Activated T-cell treated with anti-CD3 and anti-CD28 coated beads, Interleukin-2, amount 50 U/mL, for 24 hours (primary cell): Measurements from ENCODE around the gene CSTF2T.

Experiments
- DNase-seq: peaks from one replicate; pipeline ENCODE4 v3.0.0-alpha.2; 2020
- H3K27ac Mint-ChIP-seq: 2 replicates; pipeline ENCODE4 v1.8.0; 2020; ENCODE audit warnings: mild to moderate bottlenecking, mixed read lengths
- H3K27me3 Mint-ChIP-seq: 2 replicates; pipeline ENCODE4 v1.8.0; 2020; ENCODE audit warnings: mixed read lengths
- H3K36me3 Mint-ChIP-seq: 2 replicates; pipeline ENCODE4 v1.8.0; 2020; ENCODE audit warnings: low read depth, mixed read lengths
- H3K4me1 Mint-ChIP-seq: 2 replicates; pipeline ENCODE4 v1.8.0; 2020; ENCODE audit warnings: low read depth, mixed read lengths
- H3K4me3 Mint-ChIP-seq: 2 replicates; pipeline ENCODE4 v1.8.0; 2020; ENCODE audit warnings: mild to moderate bottlenecking, moderate library complexity, mixed read lengths
- H3K9me3 Mint-ChIP-seq: 2 replicates; pipeline ENCODE4 v1.8.0; 2020; ENCODE audit warnings: mixed read lengths

Gene CSTF2T

DNA sequence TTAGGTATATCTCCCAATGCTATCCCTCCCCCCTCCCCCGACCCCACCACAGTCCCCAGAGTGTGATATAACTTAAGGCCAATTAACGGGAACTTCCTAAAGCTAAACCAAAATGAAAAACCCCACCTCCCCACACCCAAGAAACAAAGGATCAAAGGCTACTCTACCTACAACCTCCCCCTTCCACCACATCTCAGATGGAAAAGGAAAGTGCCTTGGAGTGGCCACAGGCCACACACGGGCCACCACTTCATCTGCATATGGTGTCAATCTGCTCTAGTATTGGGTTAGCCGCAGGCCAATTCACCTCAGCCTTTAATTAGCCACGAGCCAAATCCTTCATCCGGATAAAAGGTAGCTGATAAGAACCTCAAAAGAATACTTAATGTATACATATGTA lies 19.6 kb downstream of the CSTF2T start:
- no peaks in the 10 kb centered on the region for H3K36me3 Mint-ChIP-seq
- H3K27me3 Mint-ChIP-seq, result peaks cover 53% of the 10 kb centered on the region
- H3K4me3 Mint-ChIP-seq, result no peak overlapping the region
- no peak overlapping the region for H3K27ac Mint-ChIP-seq
- H3K4me1 Mint-ChIP-seq, result no peaks in the 10 kb centered on the region
- no peaks in the 10 kb centered on the region for H3K9me3 Mint-ChIP-seq
- DNase-seq, result no peak

DNA sequence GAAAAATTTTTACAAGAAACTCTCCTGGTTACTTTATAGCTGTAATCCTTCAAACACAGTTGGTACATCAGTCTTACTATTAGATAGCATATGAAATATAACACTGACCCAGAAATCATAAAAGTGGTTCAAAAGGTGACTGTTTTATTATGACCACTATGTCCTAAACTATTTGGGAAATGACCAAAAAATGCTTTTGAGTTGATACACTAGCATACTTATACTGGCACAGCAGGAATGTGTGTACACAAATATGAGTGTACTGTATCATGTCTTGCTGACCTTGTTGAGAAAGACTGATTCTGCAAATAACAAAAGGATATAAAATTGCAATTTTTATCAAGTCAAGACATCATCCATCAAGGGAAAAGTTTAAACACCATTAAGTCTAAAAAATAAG lies 24.3 kb downstream of the CSTF2T start:
- DNase-seq, result no peak
- no peaks in the 10 kb centered on the region for H3K36me3 Mint-ChIP-seq
- no peak overlapping the region for H3K4me3 Mint-ChIP-seq
- no peaks in the 10 kb centered on the region for H3K9me3 Mint-ChIP-seq
- H3K27ac Mint-ChIP-seq, result no peak overlapping the region
- H3K4me1 Mint-ChIP-seq, result no peaks in the 10 kb centered on the region
- H3K27me3 Mint-ChIP-seq, result peaks cover 39% of the 10 kb centered on the region

DNA sequence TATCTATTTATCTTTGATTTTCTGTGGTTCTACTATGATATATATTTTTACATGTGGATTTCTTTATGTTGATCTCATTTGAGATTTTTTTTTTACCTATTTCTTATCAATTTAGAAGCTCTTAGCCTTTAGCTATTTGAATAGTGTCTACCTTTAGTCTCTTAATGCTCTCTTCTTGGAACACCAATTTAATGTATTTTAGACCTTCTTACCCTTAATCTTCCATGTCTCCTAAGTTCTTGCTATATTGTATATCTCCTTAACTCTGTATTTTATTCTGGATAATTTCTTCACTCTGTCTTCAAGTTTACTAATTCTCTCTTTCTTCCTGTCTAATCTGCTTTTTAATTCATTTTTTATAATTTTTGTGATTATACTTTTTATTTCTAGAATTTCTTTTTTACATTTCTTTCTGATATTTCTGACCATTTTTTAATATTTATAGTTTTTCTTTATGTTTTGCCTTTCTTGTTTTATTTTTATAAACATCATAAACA lies 27.3 kb downstream of the CSTF2T start:
- H3K4me1 Mint-ChIP-seq, result no peaks in the 10 kb centered on the region
- no peak for DNase-seq
- H3K4me3 Mint-ChIP-seq, result no peak overlapping the region

DNA sequence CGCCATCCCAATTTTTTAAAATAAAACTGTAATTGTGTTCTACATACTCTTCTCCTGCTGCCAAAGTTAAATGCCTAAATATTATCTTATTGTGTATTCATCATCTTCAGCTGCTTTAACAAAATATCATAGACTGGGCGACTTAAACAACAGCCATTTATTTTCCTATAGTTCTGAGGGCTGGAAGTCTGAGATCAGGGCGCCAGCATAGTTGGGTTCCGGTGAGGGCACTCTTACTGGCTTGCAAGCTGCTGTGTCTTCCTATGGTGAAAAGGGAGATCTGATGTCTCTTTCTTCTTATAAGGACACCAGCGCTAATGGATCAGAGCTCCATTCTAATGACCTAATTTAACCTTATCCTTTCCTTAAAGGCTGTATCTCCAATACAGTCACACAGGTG lies 30.4 kb downstream of the CSTF2T start:
- no peaks in the 10 kb centered on the region for H3K36me3 Mint-ChIP-seq
- no peak overlapping the region for H3K4me3 Mint-ChIP-seq
- DNase-seq, result no peak
- no peaks in the 10 kb centered on the region for H3K4me1 Mint-ChIP-seq
- peaks cover 6% of the 10 kb centered on the region for H3K27me3 Mint-ChIP-seq
- H3K27ac Mint-ChIP-seq, result no peak overlapping the region
- no peaks in the 10 kb centered on the region for H3K9me3 Mint-ChIP-seq

More for the DNA sequence above, 27.3 kb downstream of the CSTF2T start:
- H3K36me3 Mint-ChIP-seq, result no peaks in the 10 kb centered on the region
- peaks cover 18% of the 10 kb centered on the region for H3K27me3 Mint-ChIP-seq
- H3K9me3 Mint-ChIP-seq, result no peaks in the 10 kb centered on the region
- H3K27ac Mint-ChIP-seq, result no peak overlapping the region

DNA sequence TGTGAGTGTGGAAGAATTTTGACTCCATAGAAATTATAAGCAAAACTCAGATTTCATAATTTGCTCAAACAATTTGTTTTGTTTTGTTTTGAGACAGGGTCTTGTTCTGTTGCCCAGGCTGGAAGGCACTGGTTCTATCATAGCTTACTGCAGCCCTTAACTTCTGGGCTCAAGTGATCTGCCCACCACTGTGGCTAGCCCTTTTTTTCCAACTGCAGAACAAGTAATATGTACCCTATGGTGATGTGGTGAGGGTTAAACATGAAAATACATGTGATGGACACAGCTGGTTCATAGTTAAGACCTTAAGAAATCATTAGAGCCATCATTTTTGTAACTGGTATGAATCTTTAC lies 31.1 kb downstream of the CSTF2T start:
- no peak overlapping the region for H3K27ac Mint-ChIP-seq
- no peaks in the 10 kb centered on the region for H3K9me3 Mint-ChIP-seq
- H3K4me1 Mint-ChIP-seq, result no peaks in the 10 kb centered on the region
- H3K36me3 Mint-ChIP-seq, result no peaks in the 10 kb centered on the region
- no peak overlapping the region for H3K4me3 Mint-ChIP-seq
- DNase-seq, result no peak
- H3K27me3 Mint-ChIP-seq, result peaks cover 5% of the 10 kb centered on the region

DNA sequence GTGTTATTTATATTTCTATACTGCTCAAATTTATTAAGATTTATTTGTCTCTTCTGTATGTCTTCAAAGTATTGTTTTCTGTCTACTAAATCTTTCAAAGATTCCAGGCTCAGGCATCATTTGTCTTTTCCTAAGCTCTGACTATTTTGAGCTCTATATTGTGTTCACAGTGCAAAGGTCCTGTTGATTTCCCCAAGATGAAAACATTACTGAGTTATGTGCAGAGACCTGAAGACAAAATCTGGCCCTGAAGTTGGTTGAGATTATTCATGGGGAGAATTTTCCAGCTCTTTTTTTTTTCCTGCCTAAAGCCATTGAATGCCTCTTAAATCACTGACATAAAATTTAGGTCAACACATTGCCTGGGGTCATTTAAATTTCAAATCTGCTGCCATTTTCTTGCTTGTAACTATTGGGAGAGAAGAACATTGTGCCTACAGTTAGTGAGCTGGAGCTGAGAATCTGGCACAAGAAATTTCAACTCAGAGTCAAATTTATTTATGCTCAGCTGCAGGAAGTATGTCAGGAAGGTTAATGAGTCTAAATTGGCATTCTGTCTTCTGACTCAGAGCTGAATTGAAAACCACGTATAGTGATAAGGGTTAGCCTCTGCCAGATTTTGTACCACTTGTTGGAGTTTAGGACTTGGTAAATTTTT lies 31.6 kb downstream of the CSTF2T start:
- DNase-seq, result no peak
- no peaks in the 10 kb centered on the region for H3K36me3 Mint-ChIP-seq
- no peaks in the 10 kb centered on the region for H3K4me1 Mint-ChIP-seq
- no peaks in the 10 kb centered on the region for H3K9me3 Mint-ChIP-seq
- H3K27ac Mint-ChIP-seq, result no peak overlapping the region
- H3K4me3 Mint-ChIP-seq, result no peak overlapping the region
- peaks cover 3% of the 10 kb centered on the region for H3K27me3 Mint-ChIP-seq

DNA sequence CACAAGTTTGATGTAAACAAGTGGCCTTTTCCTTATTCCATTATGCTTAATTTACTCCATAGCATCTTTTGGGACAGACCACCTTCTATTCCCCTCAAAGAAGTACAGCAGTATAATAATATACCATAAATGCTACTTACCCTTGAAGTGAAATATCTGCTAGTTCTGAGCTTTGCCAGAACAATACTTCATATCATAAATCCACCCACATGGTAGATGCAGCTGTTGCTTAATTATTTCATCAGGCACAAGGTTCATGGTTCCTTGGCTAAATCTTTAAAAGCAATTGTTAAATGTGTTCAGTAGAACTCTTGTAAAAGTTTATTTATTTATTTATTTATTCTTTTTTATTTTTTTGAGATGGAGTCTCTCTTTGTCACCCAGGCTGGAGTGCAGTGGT lies 32.9 kb downstream of the CSTF2T start:
- Mint-ChIP-seq H3K27ac (no peak overlapping the region), H3K4me1 (no peaks in the 10 kb centered on the region), H3K36me3 (no peaks in the 10 kb centered on the region), H3K9me3 (no peaks in the 10 kb centered on the region), H3K4me3 (no peak overlapping the region), H3K27me3 (peaks cover 3% of the 10 kb centered on the region)
- DNase-seq, result no peak

DNA sequence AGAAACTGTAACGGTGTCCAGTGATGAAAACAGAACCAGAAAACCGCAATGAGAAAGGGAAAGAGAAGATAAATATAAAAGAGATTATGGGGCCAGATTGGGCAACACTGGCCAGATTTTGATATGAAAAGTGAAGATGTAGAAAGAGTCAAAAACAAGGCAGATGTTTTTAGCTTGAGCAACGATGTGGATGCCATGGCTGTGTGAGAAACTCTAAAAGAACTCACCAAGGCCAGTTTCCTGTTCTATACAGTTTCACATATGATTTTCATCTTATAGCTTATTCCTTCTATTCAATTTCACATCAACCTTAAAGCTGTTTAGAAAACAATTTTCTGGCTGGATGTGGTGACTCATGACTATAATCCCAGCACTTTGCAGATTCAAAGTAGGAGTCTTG lies 36.3 kb downstream of the CSTF2T start:
- Mint-ChIP-seq H3K36me3 (no peaks in the 10 kb centered on the region), H3K27ac (no peak overlapping the region), H3K27me3 (peaks cover 5% of the 10 kb centered on the region), H3K9me3 (no peaks in the 10 kb centered on the region), H3K4me3 (no peak overlapping the region), H3K4me1 (no peaks in the 10 kb centered on the region)
- DNase-seq, result no peak

DNA sequence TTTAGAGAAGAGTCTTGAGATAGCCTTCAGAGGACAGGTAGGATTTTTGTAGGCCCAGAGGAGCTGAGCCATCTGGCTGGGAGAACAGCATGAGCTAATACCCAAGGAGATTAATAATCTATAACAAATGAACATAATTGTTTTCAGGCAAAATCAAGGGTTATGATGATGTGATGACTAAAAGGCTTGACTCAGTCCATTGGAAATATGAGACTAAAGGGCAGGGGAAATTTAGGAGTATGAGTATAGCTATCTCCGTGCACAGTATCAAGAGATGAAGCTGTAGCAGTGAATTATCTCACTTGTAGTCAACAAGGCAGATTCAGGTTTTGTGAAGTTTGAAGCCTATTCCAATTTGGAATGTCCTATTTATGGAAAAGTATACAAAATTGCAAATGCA lies 40.1 kb downstream of the CSTF2T start:
- no peak overlapping the region for H3K27ac Mint-ChIP-seq
- no peaks in the 10 kb centered on the region for H3K9me3 Mint-ChIP-seq
- no peak overlapping the region for H3K4me3 Mint-ChIP-seq
- H3K4me1 Mint-ChIP-seq, result no peaks in the 10 kb centered on the region
- H3K36me3 Mint-ChIP-seq, result no peaks in the 10 kb centered on the region
- no peak for DNase-seq
- peaks cover 22% of the 10 kb centered on the region for H3K27me3 Mint-ChIP-seq

DNA sequence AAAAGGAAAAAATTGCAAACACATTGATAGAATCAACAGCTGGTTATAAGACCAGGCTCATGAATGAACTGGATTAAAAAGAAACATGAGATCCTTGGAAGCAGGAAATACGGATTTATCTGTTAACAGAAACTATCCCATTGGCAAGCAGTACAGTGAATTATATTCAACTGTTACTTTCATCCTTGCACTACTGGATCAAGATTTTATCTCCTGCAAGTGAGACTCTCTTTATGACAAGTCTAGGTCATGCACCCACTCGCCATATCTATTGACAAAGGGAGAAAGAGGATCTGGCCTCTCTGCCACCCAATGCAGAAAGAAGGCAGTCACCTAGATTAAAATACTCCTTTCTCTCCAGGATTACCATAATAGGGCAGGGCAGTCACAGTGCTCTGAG lies 41.4 kb downstream of the CSTF2T start:
- no peaks in the 10 kb centered on the region for H3K9me3 Mint-ChIP-seq
- no peaks in the 10 kb centered on the region for H3K36me3 Mint-ChIP-seq
- DNase-seq, result no peak
- H3K27me3 Mint-ChIP-seq, result peaks cover 22% of the 10 kb centered on the region
- no peak overlapping the region for H3K27ac Mint-ChIP-seq
- H3K4me3 Mint-ChIP-seq, result no peak overlapping the region
- no peaks in the 10 kb centered on the region for H3K4me1 Mint-ChIP-seq

DNA sequence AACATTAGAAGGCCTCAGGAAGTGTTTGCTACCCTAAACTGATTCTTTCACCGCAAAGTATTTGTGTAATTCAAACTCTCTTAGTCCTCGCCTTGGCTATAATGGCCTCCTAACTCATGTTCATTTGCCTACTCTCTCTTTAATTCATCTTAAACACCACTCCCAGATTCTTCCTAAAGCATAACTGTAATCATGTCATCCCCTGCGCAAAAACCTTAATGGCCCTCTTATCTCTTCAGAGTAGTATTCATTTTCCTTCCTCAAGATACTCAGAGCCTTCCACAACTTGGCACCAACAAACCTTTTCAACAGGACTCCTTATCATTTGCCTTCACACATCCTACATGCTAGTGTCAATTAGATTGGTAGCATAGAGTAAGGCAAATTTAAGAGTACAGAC lies 42.9 kb downstream of the CSTF2T start:
- no peaks in the 10 kb centered on the region for H3K4me1 Mint-ChIP-seq
- H3K27me3 Mint-ChIP-seq, result peaks cover 22% of the 10 kb centered on the region
- H3K36me3 Mint-ChIP-seq, result no peaks in the 10 kb centered on the region
- no peaks in the 10 kb centered on the region for H3K9me3 Mint-ChIP-seq
- no peak overlapping the region for H3K27ac Mint-ChIP-seq
- DNase-seq, result no peak
- no peak overlapping the region for H3K4me3 Mint-ChIP-seq

DNA sequence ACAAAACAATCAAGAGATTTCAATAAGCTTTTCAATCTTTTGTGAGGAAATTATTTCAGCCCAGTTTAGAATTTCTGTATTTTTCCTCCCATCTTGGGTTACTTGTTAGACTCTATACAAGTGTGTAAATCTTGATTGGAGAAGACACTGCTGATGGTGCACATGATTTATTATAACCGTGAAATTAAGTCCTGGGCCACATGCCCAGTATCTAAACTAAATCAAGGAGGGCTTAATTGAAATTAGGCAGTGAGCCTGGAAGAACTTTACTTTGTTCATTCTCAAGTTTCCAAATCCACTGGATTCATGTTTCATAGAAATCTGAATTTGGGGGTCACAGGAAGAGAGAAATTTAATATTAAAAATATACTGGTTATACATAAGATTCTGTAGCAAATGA lies 44.5 kb downstream of the CSTF2T start:
- Mint-ChIP-seq H3K9me3 (no peaks in the 10 kb centered on the region), H3K27ac (no peak overlapping the region), H3K36me3 (no peaks in the 10 kb centered on the region), H3K27me3 (peaks cover 19% of the 10 kb centered on the region), H3K4me1 (no peaks in the 10 kb centered on the region), H3K4me3 (no peak overlapping the region)
- DNase-seq, result no peak

DNA sequence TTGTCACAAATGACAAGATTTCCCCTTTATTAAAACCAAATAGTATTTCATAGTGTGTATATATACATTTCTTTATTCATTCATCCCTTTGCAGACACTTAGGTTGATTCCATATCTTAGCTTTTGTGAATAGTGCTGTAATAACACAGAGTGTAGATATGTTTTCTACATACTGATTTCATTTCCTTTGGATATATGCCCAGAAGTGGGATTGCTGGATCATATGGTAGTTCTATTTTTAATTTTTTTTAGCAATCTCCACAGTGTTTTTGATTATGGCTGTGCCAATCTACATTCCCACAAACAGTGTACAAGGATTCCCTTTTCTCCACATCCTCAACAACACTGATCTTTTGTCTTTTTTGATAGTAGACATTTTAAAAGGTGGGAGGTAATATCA lies 46.4 kb downstream of the CSTF2T start:
- DNase-seq, result no peak
- Mint-ChIP-seq H3K4me3 (no peak overlapping the region), H3K4me1 (no peaks in the 10 kb centered on the region)

DNA sequence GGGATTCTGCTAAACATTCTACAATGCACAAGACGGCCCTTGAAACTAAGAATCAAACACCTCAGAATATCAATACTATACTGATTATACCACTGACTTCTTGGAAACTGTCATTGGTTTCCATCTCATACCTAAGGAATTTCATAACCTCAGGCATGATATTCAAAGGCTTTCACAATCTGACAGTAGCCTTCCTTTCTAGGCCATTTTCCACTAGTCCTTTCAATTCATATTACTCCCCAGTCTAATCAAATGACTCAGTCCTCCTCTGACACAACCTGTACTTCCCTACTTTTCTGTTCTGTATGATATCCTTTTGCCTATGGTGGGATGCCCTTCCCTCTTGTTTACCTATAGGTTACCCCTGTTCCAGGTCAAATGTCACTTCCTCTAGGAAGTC lies 48.3 kb downstream of the CSTF2T start:
- no peak overlapping the region for H3K4me3 Mint-ChIP-seq
- no peak overlapping the region for H3K27ac Mint-ChIP-seq
- H3K9me3 Mint-ChIP-seq, result no peaks in the 10 kb centered on the region
- no peak for DNase-seq
- H3K4me1 Mint-ChIP-seq, result no peaks in the 10 kb centered on the region
- H3K36me3 Mint-ChIP-seq, result no peaks in the 10 kb centered on the region
- no peaks in the 10 kb centered on the region for H3K27me3 Mint-ChIP-seq

More for the DNA sequence above, 46.4 kb downstream of the CSTF2T start:
- Mint-ChIP-seq H3K36me3 (no peaks in the 10 kb centered on the region), H3K27ac (no peak overlapping the region), H3K9me3 (no peaks in the 10 kb centered on the region), H3K27me3 (peaks cover 17% of the 10 kb centered on the region)

DNA sequence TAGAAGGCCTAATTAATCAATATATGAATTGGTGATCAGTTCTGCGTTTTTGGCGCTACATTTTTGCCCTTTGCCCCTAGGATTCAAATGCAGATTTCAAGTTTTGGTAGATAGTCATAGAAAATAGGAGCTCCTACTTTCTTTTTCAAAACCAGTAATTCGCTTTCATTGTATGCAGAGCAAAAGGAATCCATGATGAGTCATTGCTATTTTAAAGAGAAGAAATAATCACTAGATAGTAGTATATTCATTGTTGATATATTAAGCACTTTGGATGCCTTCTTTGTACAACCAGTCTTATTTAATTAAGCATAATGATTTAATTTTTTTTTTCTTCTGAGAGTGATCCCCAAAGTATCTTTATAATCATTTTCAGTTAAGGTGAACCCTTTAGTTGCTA lies 50.3 kb downstream of the CSTF2T start:
- no peak overlapping the region for H3K27ac Mint-ChIP-seq
- H3K4me3 Mint-ChIP-seq, result no peak overlapping the region
- no peaks in the 10 kb centered on the region for H3K9me3 Mint-ChIP-seq
- DNase-seq, result no peak
- no peaks in the 10 kb centered on the region for H3K36me3 Mint-ChIP-seq
- peaks cover 2% of the 10 kb centered on the region for H3K27me3 Mint-ChIP-seq
- H3K4me1 Mint-ChIP-seq, result no peaks in the 10 kb centered on the region
